GM10248 (cell line): ENCODE data around the gene KSR2.

ENCODE experiments used
- CTCF ChIA-PET: fragments of 300-600 bp; sonication (Branson Sonifier 250); formaldehyde crosslinking; extraction: SDS; loops from one replicate; lab custom pipeline; 2021; ENCODE audit warnings: antibody characterized with exemption; lab: Yijun Ruan, JAX
- POLR2A ChIA-PET: fragments of 350-650 bp; sonication (Branson Sonifier 250); formaldehyde crosslinking; extraction: SDS; loops from one replicate; lab custom pipeline; 2020; ENCODE audit warnings: antibody characterized with exemption; lab: Yijun Ruan, JAX
- DNase-seq: peaks from one replicate; pipeline ENCODE4 v3.0.0; 2012; ENCODE audit errors: extremely low spot score
- TF ChIP-seq, protein P1 (sequence below): IDR thresholded peaks from 2 replicates; pipeline ENCODE4 v1.5.1; 2012; ENCODE audit warnings: mild to moderate bottlenecking, low read depth; ENCODE audit errors: extremely low read depth, missing control alignments, control extremely low read depth

Gene KSR2

DNA sequence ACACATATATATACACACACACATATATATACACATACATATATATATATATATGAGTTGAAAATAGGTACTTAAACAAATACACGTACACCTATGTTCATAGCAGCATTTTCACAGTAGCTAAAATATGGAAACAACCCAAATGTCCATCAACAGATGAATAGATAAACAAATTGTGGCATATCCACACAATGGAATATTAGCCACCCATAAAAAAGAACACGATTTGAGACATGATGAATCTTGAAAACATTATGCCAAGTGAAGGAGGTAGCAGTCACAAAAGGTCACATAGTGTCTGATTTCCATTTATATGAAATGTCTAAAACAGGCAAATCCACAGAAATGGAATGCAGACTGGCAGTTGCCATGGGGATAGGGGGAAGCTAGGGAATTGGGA lies 276.3 kb downstream of the KSR2 start:
- POLR2A ChIA-PET: no interaction called here
- DNase-seq: no peak
- TF ChIP-seq, protein P1, sequence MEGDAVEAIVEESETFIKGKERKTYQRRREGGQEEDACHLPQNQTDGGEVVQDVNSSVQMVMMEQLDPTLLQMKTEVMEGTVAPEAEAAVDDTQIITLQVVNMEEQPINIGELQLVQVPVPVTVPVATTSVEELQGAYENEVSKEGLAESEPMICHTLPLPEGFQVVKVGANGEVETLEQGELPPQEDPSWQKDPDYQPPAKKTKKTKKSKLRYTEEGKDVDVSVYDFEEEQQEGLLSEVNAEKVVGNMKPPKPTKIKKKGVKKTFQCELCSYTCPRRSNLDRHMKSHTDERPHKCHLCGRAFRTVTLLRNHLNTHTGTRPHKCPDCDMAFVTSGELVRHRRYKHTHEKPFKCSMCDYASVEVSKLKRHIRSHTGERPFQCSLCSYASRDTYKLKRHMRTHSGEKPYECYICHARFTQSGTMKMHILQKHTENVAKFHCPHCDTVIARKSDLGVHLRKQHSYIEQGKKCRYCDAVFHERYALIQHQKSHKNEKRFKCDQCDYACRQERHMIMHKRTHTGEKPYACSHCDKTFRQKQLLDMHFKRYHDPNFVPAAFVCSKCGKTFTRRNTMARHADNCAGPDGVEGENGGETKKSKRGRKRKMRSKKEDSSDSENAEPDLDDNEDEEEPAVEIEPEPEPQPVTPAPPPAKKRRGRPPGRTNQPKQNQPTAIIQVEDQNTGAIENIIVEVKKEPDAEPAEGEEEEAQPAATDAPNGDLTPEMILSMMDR: no peak
- CTCF ChIA-PET: no interaction called here

DNA sequence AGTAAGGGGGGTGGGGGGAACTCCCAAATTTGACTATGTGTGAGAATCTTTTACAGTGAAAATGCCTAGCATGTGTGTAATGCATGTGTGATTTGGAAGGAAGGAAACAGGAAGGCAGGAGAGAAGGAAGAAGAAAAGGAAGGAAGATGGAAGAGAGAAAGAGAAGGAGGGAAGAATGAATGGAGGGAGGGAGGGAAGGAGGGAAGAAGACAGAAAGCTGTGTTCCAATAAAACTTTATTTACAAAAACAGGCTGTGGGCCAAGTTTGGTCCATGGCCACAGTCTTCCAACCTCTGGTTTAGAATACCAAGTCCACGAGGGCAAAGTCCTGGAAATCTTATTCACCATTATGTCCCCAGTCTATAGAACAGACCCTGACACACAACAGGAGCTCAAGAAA lies 278.9 kb downstream of the KSR2 start:
- TF ChIP-seq, protein P1: no peak
- DNase-seq: no peak
- ChIA-PET CTCF (no interaction called here), POLR2A (no interaction called here)

DNA sequence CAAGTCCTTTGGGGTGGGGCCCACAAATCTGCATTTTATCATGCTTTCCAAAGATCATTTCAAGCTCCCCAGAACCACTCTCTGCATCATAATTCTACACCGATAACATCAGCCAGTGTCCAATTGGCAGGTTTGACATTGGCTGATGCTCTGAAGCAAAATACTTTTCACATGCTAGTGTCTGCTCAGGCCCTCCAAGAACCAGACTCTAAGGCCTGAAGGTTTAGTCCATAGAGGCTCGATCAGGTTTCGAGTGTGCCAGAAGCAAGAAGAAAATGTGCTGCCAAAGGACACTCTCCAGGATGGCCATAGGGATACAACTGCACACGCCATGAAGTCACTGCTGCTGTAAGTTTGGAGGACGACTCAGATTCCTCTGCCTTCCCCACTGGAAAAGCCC lies 280.3 kb downstream of the KSR2 start:
- TF ChIP-seq, protein P1: no peak
- ChIA-PET POLR2A (no interaction called here), CTCF (no interaction called here)
- no peak for DNase-seq

DNA sequence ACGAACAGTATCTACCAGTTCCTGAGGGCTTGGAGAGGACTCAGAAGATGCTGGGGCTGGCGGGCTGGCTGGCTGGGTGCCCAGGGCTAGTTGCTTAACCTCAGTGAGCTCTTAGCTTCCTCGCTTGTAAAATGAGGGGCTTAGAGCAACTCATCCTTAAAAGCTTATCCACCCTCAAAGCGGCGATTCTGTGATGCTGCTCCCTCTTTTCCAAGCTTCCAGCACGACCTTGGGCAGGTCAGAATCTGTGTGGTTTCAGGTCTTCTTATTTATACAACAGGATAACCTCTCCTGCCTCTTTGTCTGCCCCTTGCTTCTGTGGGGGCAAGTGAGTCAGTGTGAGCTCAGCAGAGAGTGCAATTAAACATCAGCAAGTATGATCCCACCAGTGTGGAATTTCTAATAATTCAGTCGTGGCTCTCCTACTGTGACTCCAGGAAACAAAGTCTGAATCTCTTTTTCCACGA lies 281.8 kb downstream of the KSR2 start:
- TF ChIP-seq, protein P1: no peak
- DNase-seq: no peak
- ChIA-PET POLR2A (no interaction called here), CTCF (no interaction called here)

DNA sequence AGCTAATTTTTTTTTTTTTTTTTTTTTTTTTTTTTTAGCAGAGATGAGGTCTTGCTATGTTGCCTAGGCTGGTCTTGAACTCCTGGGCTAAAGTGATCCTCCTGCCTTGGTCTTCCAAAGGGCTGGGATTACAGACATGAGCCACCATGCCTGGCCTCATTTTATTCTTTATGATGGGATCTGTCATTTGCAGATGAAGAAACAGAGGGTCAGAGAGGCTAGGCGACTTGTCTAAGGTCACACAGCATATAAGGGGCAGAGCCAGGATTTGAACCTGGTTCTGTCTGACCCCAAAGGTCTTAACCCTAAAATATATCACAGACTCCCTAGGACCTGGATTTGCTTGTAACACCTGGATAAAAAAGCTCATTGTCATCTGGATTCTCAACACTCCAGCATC lies 282.6 kb downstream of the KSR2 start:
- TF ChIP-seq, protein P1: no peak
- ChIA-PET POLR2A (no interaction called here), CTCF (no interaction called here)
- no peak for DNase-seq

DNA sequence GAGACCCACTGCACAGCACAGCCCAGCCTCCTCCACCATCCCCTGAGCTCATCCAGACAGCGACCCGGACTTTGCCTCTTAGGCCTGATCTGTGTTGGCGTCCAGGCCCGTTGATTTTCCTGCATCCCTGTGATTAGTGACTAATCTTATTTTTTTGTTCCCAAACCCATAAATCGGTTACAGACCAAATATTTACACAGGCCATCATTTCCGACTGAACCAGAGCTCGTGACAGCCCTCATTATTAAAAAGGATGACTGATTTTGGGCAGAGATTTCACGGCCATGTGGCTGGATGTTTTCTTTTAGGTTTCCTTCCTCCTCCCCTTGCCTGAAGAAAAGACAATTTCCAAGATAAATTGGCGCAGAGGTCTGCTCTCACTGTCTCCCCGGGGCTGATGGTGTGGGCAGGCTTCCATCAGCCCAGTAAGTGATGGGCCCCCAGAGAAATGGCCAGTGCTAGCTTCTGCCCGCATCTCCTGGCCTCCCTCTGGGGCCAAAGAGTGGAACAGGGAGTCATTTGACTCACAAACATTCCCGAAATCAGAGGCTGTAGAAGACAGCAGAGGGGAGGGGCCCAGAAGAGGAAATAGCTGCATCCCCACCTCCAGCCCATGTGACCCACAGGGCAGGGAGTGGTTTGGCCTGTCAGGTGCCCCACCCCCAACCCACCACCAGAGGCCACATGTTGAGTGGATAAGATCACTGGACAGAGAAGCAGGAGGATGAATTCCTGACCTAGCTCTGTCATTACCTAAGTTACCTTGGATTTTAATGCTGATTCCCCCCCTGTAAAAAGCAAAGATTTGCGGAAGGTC lies 283.5 kb downstream of the KSR2 start:
- TF ChIP-seq, protein P1: no peak
- ChIA-PET CTCF (no interaction called here), POLR2A (no interaction called here)
- DNase-seq: no peak
